IMR-90 (cell line): Measurements from ENCODE around the gene RAB27A. TPM values are rescaled to one million over a fixed set of nuclear protein-coding genes. Genes with fewer than 3 reads are reported as not detected.

Experiments
- ATAC-seq: fragments of 200-7000 bp; cut with Tn5 transposase; 2 replicates; pipeline ENCODE4 v1.9.1; 2020; ENCODE audit warnings: low read depth, mild to moderate bottlenecking, moderate library complexity
- Bru-seq: library from RNA; stranded (reverse); fragments of 400-500 nt; gene quantifications from one replicate; lab custom pipeline; 2021; lab: Mats Ljungman, UMichigan
- BruChase-seq, 2 experiments: library from RNA; stranded (reverse); fragments of 400-500 nt; gene quantifications; one replicate each; lab custom pipeline; 2021; lab: Mats Ljungman, UMichigan
- BruUV-seq: library from RNA; stranded (reverse); fragments of 400-500 nt; replicated peaks from 2 replicates; lab custom pipeline; 2021; lab: Mats Ljungman, UMichigan
- CTCF ChIA-PET: fragments of 300-600 bp; formaldehyde crosslinking; extraction: SDS; loops from one replicate; lab custom pipeline; 2021; ENCODE audit warnings: antibody characterized with exemption; lab: Yijun Ruan, JAX
- POLR2A ChIA-PET: fragments of 300-600 bp; sonication (Branson Sonifier 250); formaldehyde crosslinking; loops from one replicate; lab custom pipeline; 2022; ENCODE audit warnings: antibody characterized with exemption; ENCODE audit not compliant: unreplicated experiment; lab: Charles Lee
- DNase-seq: peaks from one replicate; pipeline ENCODE4 v3.0.0; 2013
- H2AFZ ChIP-seq: replicated peaks from 2 replicates; pipeline ENCODE3; 2013; ENCODE audit warnings: low read length, mild to moderate bottlenecking; ENCODE audit not compliant: poor library complexity
- H2AK5ac ChIP-seq: 2 replicates; pipeline ENCODE4 v1.6.1; 2013; ENCODE audit warnings: low read depth, low read length, inconsistent platforms
- H2AK9ac ChIP-seq: replicated peaks from 2 replicates; pipeline ENCODE3; 2013; ENCODE audit warnings: mild to moderate bottlenecking, low read depth, low read length, moderate library complexity; ENCODE audit not compliant: poor library complexity
- H2BK120ac ChIP-seq: 2 replicates; pipeline ENCODE4 v1.6.1; 2013; ENCODE audit warnings: low read depth, low read length, inconsistent platforms
- H2BK15ac ChIP-seq: 3 replicates; pipeline ENCODE4 v1.6.1; 2013; ENCODE audit warnings: low read depth, low read length, inconsistent platforms
- H2BK20ac ChIP-seq: 2 replicates; pipeline ENCODE4 v1.6.1; 2013; ENCODE audit warnings: low read depth, mild to moderate bottlenecking, inconsistent platforms, low read length, moderate library complexity
- H2BK5ac ChIP-seq: 2 replicates; pipeline ENCODE4 v1.6.1; 2013; ENCODE audit warnings: mild to moderate bottlenecking, low read depth, low read length, inconsistent platforms; ENCODE audit not compliant: poor library complexity, severe bottlenecking
- H3K14ac ChIP-seq: replicated peaks from 2 replicates; pipeline ENCODE4 v1.6.1; 2013; ENCODE audit warnings: low read depth, low read length, inconsistent platforms
- H3K18ac ChIP-seq: 2 replicates; pipeline ENCODE4 v1.6.1; 2013; ENCODE audit warnings: low read depth, low read length, control low read depth
- H3K23ac ChIP-seq: 2 replicates; pipeline ENCODE4 v1.6.1; 2013; ENCODE audit warnings: low read depth, low read length, inconsistent platforms
- H3K27ac ChIP-seq: 2 replicates; pipeline ENCODE4 v1.5.1; 2013; ENCODE audit warnings: mild to moderate bottlenecking, control low read depth, low read length; ENCODE audit not compliant: insufficient read depth
- H3K27me3 ChIP-seq: 2 replicates; pipeline ENCODE4 v1.6.1; 2013; ENCODE audit warnings: low read length; ENCODE audit not compliant: control insufficient read depth, insufficient read depth
- H3K36me3 ChIP-seq: 2 replicates; pipeline ENCODE4 v1.6.1; 2013; ENCODE audit warnings: low read length, mixed read lengths; ENCODE audit not compliant: control insufficient read depth, insufficient read depth
- H3K4ac ChIP-seq: 2 replicates; pipeline ENCODE4 v1.6.1; 2013; ENCODE audit warnings: low read depth, low read length, inconsistent platforms
- H3K4me1 ChIP-seq: 2 replicates; pipeline ENCODE4 v1.6.1; 2013; ENCODE audit warnings: low read length, mixed read lengths; ENCODE audit not compliant: control insufficient read depth, insufficient read depth
- H3K4me2 ChIP-seq: 2 replicates; pipeline ENCODE4 v1.6.1; 2013; ENCODE audit warnings: low read depth, mild to moderate bottlenecking, control low read depth, low read length, moderate library complexity
- H3K4me3 ChIP-seq: 2 replicates; pipeline ENCODE4 v1.5.1; 2013; ENCODE audit warnings: low read depth, mild to moderate bottlenecking, control low read depth, low read length, moderate library complexity; ENCODE audit not compliant: insufficient read depth
- H3K56ac ChIP-seq: 2 replicates; pipeline ENCODE4 v1.6.1; 2013; ENCODE audit warnings: low read length, inconsistent platforms; ENCODE audit not compliant: insufficient read depth; ENCODE audit errors: extremely low read depth
- H3K79me1 ChIP-seq, 2 experiments: 2 replicates each; pipeline ENCODE4 v1.6.1; 2013; ENCODE audit warnings: low read length in 2 of 2, inconsistent platforms in 1 of 2, low read depth in 1 of 2
- H3K9ac ChIP-seq: 2 replicates; pipeline ENCODE4 v1.6.1; 2013; ENCODE audit warnings: low read depth, low read length, control low read depth
- H3K9me1 ChIP-seq: 2 replicates; pipeline ENCODE4 v1.6.1; 2013; ENCODE audit warnings: low read length, inconsistent platforms; ENCODE audit not compliant: insufficient read depth
- H3K9me3 ChIP-seq: 2 replicates; pipeline ENCODE4 v1.6.1; 2013; ENCODE audit warnings: low read length; ENCODE audit not compliant: control insufficient read depth, insufficient read depth
- H4K20me1 ChIP-seq: 2 replicates; pipeline ENCODE4 v1.6.1; 2013; ENCODE audit warnings: low read length, inconsistent platforms; ENCODE audit not compliant: insufficient read depth
- H4K5ac ChIP-seq: 2 replicates; pipeline ENCODE4 v1.6.1; 2013; ENCODE audit warnings: mild to moderate bottlenecking, low read depth, low read length, control low read depth
- H4K8ac ChIP-seq, 2 experiments: 2 replicates each; pipeline ENCODE4 v1.6.1; 2013; ENCODE audit warnings: low read depth in 2 of 2, low read length in 2 of 2, control low read depth in 1 of 2, inconsistent platforms in 1 of 2
- H4K91ac ChIP-seq: 2 replicates; pipeline ENCODE4 v1.6.1; 2013; ENCODE audit warnings: low read depth, low read length, inconsistent platforms; ENCODE audit not compliant: insufficient read depth
- CEBPB ChIP-seq: IDR thresholded peaks from 2 replicates; pipeline ENCODE4 v1.6.1; 2012; ENCODE audit warnings: low read depth, low read length, improper control_type of control experiment
- MAFK ChIP-seq: IDR thresholded peaks from 2 replicates; pipeline ENCODE4 v1.6.1; 2012; ENCODE audit warnings: low read depth, low read length, improper control_type of control experiment
- MAZ ChIP-seq: IDR thresholded peaks from 2 replicates; pipeline ENCODE4 v1.6.1; 2012; ENCODE audit warnings: low read depth, mild to moderate bottlenecking, low read length, improper control_type of control experiment, moderate library complexity, borderline replicate concordance
- MXI1 ChIP-seq: IDR thresholded peaks from 2 replicates; pipeline ENCODE4 v1.6.1; 2012; ENCODE audit warnings: low read depth, mild to moderate bottlenecking, low read length, moderate library complexity, borderline replicate concordance
- NFE2L2 ChIP-seq: fragments of 150-350 bp; IDR thresholded peaks from 2 replicates; pipeline ENCODE4 v1.6.1; 2016; ENCODE audit warnings: low read depth, mild to moderate bottlenecking, low read length
- POLR2A ChIP-seq: IDR thresholded peaks from 2 replicates; pipeline ENCODE4 v1.6.1; 2012; ENCODE audit warnings: mild to moderate bottlenecking, low read depth, low read length
- RAD21 ChIP-seq: IDR thresholded peaks from 2 replicates; pipeline ENCODE4 v1.6.1; 2012; ENCODE audit warnings: low read length, improper control_type of control experiment
- RCOR1 ChIP-seq: IDR thresholded peaks from 2 replicates; pipeline ENCODE4 v1.6.1; 2012; ENCODE audit warnings: mild to moderate bottlenecking, low read length, improper control_type of control experiment; ENCODE audit not compliant: insufficient replicate concordance
- RFX5 ChIP-seq: IDR thresholded peaks from 2 replicates; pipeline ENCODE4 v1.8.0; 2012; ENCODE audit warnings: low read depth, mild to moderate bottlenecking, low read length, moderate library complexity
- SMC3 ChIP-seq: fragments of 150-350 bp; IDR thresholded peaks from 2 replicates; pipeline ENCODE4 v1.6.1; 2016; ENCODE audit warnings: low read depth, mild to moderate bottlenecking, antibody characterized with exemption, low read length, moderate library complexity
- WGBS, 2 experiments: methylation state at CpG; one replicate each; pipeline versions ENCODE4 v1.1.5 to v1.1.7; 2013; ENCODE audit warnings: missing lambda C conversion rate in 2 of 2; ENCODE audit not compliant: insufficient read length in 1 of 2; ENCODE audit errors: extremely low coverage in 2 of 2; 5-methylcytosine and 5-hydroxymethylcytosine counted together
- dilution Hi-C: fragments of 300-500 bp; cut with HindIII; formaldehyde crosslinking; loops from one replicate; pipeline ENCODE4 v1.14.3; 2018; ENCODE audit warnings: low sequenced_read_pairs; ENCODE audit not compliant: unreplicated experiment
- in situ Hi-C: fragments of 300-500 bp; cut with MboI; formaldehyde crosslinking; loops from 3 replicates; pipeline ENCODE4 v1.14.3; 2019; ENCODE audit warnings: low sequenced_read_pairs, inconsistent platforms, mixed read lengths
- intact Hi-C: fragments of 100-400 bp; cut with micrococcal nuclease; formaldehyde crosslinking; loops from 2 replicates; pipeline ENCODE4 v1.10.0; 2022
- long read RNA-seq: library from polyadenylated mRNA; unstranded; transcript quantifications from one replicate; pipeline ENCODE4 v2.0.0, GENCODE V29; 2021; ENCODE audit not compliant: unreplicated experiment
- polyA plus RNA-seq, 3 experiments: library from polyadenylated mRNA; depleted of rRNA; stranded (reverse); fragments of >200 nt; gene quantifications; 2 replicates each; pipeline ENCODE4 v1.2.3, GENCODE V29; 2012; ENCODE audit warnings: low replicate concordance in 1 of 3
- total RNA-seq: library from RNA; depleted of rRNA; stranded (reverse); fragments of >200 nt; gene quantifications from 2 replicates; pipeline ENCODE4 v1.2.3, GENCODE V29; 2012; rRNA removed

RAB27A gene
- total RNA-seq, result 4.8 and 8.6 TPM in 2 replicates
- polyA plus RNA-seq (2012; rRNA removed), result 12.1 and 13.7 TPM in 2 replicates
- polyA plus RNA-seq (2012; cell fraction: cytosol; rRNA removed), result 2.6 and 9.4 TPM in 2 replicates
- polyA plus RNA-seq (2012; cell fraction: nucleus; rRNA removed; ENCODE audit: low replicate concordance), result 1.7 and 10.6 TPM in 2 replicates
- percentile 79 among the genes with signal in this experiment for Bru-seq, nascent RNA
- BruChase-seq, experiment 1, labeled RNA remaining after a 6-hour chase, result percentile 82 among the genes with signal in this experiment
- percentile 83 among the genes with signal in this experiment for BruChase-seq, experiment 2, labeled RNA remaining after a 2-hour chase
- long read RNA-seq, transcript RAB27A-201 (7 exons, 3,446 nt), result major isoform, 6 of 8 reads
- long read RNA-seq, partial matches to known transcripts, result 0 of 8 reads
- long read RNA-seq, other reads (novel, unspliced or antisense), result 2 of 8 reads

- Histone ChIP-seq H3K4me2 (peak within 1 kb of the TSS; percentile 98), H3K56ac (peak within 1 kb of the TSS; percentile 96), H3K4ac (peak within 1 kb of the TSS; percentile 91), H3K9ac (peak within 1 kb of the TSS; percentile 95), H3K27me3 (no peaks in the 10 kb centered on the region), H3K23ac (peak within 1 kb of the TSS; percentile 92), H3K9me3 (no peaks in the 10 kb centered on the region), H2BK20ac (peak within 1 kb of the TSS; percentile 72), H2BK15ac (peak within 1 kb of the TSS; percentile 97; the same call in 1 of the 3 replicates), H2BK5ac (peak within 1 kb of the TSS; percentile 69), H4K5ac (peak within 1 kb of the TSS; percentile 60), H2AK9ac (peak within 1 kb of the TSS; percentile 99), H3K18ac (peak within 1 kb of the TSS; percentile 61), H3K4me3 (peak within 1 kb of the TSS; percentile 68), H3K79me1 (peaks cover 0 to 17% of the 10 kb centered on the region in 2 experiments; a peak in 3 of 4 replicates), H3K9me1 (no peaks in the 10 kb centered on the region), H4K91ac (peak within 1 kb of the TSS; percentile 93), H4K8ac (peak within 1 kb of the TSS; percentile 93 to 96), H3K4me1 (no peaks in the 10 kb centered on the region), H2AFZ (peak within 1 kb of the TSS; percentile 97), H2AK5ac (peak within 1 kb of the TSS; percentile 95), H3K14ac (peak within 1 kb of the TSS; percentile 94), H4K20me1 (no peaks in the 10 kb centered on the region), H2BK120ac (peak within 1 kb of the TSS; percentile 71), H3K36me3 (no peaks in the 10 kb centered on the region), H3K27ac (peak within 1 kb of the TSS; percentile 87)
- DNase-seq, result peak; percentile 16
- POLR2A ChIA-PET, result no interaction called here
- TF ChIP-seq MXI1 (no peak), SMC3 (no peak), POLR2A (peak; percentile 32; the same call in 1 of the 2 replicates), MAZ (peak; percentile 63; the same call in 1 of the 2 replicates), NFE2L2 (no peak), RFX5 (no peak), RCOR1 (no peak), RAD21 (no peak), CEBPB (no peak), MAFK (no peak)
- WGBS, 2 experiments, result no CpG with 5 or more reads among the region's 69 CpGs
- BruUV-seq, result no TSS peak
- in situ Hi-C loops, result loop anchor here (10.0 kb wide), 1 partner anchor 145 kb away; no protein-coding TSS in a partner anchor
- CTCF ChIA-PET, result interaction anchor here (1.1 to 1.8 kb wide), 2 partner anchors 69 to 72 kb away, joined by 4 to 6 read pairs; no protein-coding TSS in a partner anchor
- dilution Hi-C loops, result no loop called here
- intact Hi-C loops, result loop anchor here (1.0 to 10.0 kb wide), 4 partner anchors 69 to 1205 kb away; no protein-coding TSS in a partner anchor
- peak; percentile 89 for ATAC-seq
These were observed at the start of gene RAB27A for GRCh38 chr15:55289746-55290527. Gene RAB27A (minus strand): TSS chr15:55289813. CDS start chr15:55234934, 54,879 bp downstream.
